H1 (cell line): ENCODE data around the gene SLC22A31. TPM values are rescaled to one million over a fixed set of nuclear protein-coding genes. Genes with fewer than 3 reads are reported as not detected.

Experiments used
- FOSL1 ChIP-seq: IDR thresholded peaks from 2 replicates; pipeline ENCODE4 v1.6.1; 2011; ENCODE audit warnings: mild to moderate bottlenecking, low read depth, low read length, moderate library complexity; ENCODE audit not compliant: insufficient read depth
- RXRA ChIP-seq: IDR thresholded peaks from 2 replicates; pipeline ENCODE4 v1.6.1; 2011; ENCODE audit warnings: low read depth, mild to moderate bottlenecking, low read length, moderate library complexity; ENCODE audit not compliant: insufficient read depth
- SUZ12 ChIP-seq: fragments of 200-600 bp; sonication (generic); IDR thresholded peaks from 2 replicates; pipeline ENCODE4 v1.6.1; 2012; ENCODE audit warnings: mild to moderate bottlenecking, inconsistent platforms, low read length, moderate library complexity, mixed read lengths
- polyA plus RNA-seq, 7 experiments: library from polyadenylated mRNA; depleted of rRNA in 3 of 7; stranded (reverse) in 5 of 7; unstranded in 2 of 7; fragments of >200 nt in 5 of 7; fragments of 200-250 nt in 2 of 7; gene quantifications; 1 replicate in 5 of 7; 2 replicates in 1 of 7; 4 replicates in 1 of 7; pipeline versions ENCODE4 v1.2.1 to v1.2.3, GENCODE V29; 2011 to 2013; ENCODE audit warnings: missing spikeins in 2 of 7, mixed read lengths in 2 of 7
- total RNA-seq: library from RNA; stranded (reverse); fragmentation: NEBNext Ultra II Directional; extraction: Animal tissue kit (Norgen Biotek cat#: 25700); gene quantifications from 2 replicates; pipeline ENCODE4 v1.2.1, GENCODE V29; 2021
- TF ChIP-seq, protein P1 (sequence below): IDR thresholded peaks from 2 replicates; pipeline ENCODE4 v1.6.1; 2012; ENCODE audit warnings: low read length, inconsistent platforms

Gene SLC22A31
- total and polyA plus RNA-seq, 2 of the 8 experiments (the other 6 are each of a cell fraction or from before 2014, with no cell fraction given) = 7.7 to 10.6 TPM

DNA sequence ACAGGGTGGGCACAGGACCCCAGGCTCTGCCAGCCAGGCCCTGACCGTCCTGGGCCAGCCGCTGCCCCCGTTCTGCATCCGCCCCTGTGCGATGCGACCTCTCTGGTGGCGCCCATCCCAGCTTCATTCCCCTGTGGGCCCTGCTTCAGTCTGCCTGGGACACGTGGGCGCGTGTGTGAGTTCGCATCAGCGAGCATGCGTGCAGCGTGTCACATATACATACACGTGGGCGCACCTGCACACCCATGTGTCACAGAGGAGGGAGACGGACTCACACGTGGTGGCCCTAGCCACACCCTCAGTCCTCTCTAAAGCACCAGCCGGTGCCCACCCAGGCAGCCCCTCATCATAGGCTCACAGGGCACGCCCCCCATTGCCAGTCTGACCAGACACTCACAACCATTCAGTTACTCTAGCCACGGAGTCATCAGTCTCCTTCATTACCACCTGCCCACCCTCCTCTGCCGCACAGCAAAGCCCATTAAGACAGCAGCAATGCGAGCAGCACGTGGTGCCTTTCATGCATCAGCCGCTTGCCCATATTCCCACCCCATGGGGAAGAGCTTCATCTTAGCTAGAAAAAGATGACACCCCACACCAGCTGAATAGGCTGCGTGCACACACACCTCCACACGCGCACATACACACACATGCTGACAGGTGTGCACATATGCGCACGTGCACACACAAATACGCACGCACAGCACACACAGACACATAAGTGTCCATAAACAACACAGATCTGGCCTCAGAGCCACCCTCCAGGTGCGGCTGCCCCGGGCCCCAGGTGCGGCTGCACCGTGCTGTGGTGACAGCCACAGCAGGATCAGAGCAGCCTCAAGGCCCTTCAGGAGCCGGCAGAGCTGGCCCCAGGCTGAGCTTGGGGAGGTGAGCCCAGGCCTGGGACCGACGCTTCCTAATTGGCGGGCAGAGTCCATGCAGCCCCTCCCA is 38.3 kb downstream of the SLC22A31 start (continued):
- TF ChIP-seq FOSL1 (no peak), RXRA (no peak), SUZ12 (no peak)
- TF ChIP-seq, protein P1, sequence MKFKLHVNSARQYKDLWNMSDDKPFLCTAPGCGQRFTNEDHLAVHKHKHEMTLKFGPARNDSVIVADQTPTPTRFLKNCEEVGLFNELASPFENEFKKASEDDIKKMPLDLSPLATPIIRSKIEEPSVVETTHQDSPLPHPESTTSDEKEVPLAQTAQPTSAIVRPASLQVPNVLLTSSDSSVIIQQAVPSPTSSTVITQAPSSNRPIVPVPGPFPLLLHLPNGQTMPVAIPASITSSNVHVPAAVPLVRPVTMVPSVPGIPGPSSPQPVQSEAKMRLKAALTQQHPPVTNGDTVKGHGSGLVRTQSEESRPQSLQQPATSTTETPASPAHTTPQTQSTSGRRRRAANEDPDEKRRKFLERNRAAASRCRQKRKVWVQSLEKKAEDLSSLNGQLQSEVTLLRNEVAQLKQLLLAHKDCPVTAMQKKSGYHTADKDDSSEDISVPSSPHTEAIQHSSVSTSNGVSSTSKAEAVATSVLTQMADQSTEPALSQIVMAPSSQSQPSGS = no peak
